SK-N-DZ (cell line): ENCODE results near the gene KLHL3.
A peak's percentile ranks its signal among the peaks of the same experiment; 100 is the strongest.

Experiments
- DNase-seq: peaks from one replicate; pipeline ENCODE4 v3.0.0-alpha.2; 2015; ENCODE audit warnings: low spot score

Gene KLHL3

DNA sequence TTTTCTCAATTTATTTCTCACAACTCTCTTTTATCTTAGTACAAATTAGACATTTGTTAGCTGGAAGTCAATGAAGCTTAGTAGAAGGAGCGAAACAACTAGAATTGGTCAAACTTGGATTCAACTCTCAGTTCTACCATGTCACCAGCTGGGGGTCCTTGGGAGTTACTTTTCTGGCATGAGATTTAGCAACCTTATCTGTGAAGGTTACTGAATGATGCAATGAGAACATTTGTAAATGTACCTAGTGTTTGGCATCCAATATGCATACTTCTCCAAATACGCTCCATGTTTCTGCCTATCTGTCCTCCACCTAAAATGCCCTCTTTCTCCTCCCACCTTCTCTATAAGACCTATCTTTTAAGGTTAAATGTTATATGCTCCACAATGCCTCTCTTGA is 12.0 kb upstream of the KLHL3 start:
- DNase-seq = no peak

DNA sequence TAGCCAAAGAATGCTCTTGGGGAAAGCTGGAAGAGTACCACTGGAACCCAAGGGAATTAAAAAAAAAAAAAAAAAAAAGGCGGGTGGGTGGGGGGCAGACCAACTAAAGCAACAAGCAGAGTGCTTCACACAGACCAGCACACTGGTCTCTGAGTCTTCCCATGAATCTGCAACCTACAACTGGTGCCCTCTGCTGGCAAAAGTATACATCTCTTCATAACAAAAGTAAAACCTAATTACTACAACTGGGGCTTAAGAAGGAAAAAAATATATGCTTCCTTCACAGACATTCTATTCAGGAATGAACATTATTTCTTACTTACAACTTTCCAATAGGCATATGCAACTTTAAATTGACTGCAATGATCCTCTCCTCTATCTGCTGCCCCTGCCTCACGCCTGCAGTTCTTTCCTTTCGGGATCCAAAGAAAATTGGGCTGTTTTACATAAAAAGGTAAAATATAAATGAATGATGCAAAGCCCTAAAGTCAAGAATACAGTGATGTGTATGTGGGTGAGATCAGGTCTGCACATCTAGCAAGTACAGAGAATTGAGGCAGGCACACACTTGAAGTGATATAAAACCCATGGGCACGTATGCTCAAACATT is 7.2 kb upstream of the KLHL3 start:
- DNase-seq = peak; percentile 83

DNA sequence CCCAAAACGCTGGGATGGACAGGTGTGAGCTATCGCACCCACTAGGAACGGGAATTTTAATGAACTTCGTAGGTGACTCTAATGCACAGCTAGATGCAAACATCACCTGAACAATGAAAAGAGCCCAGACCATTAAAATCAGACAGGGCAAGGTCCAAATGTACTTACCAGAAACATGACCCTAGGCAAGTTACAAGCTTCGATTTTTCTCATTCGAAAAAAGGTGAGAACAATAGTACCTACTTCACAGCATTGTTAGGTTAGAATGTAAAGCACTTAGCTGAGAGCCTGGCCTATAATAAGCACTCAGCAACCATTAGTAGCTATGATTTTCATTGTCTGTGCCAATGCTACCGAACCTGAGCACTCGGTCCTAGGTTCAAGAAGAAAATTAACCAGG is 5.8 kb upstream of the KLHL3 start:
- DNase-seq = no peak

DNA sequence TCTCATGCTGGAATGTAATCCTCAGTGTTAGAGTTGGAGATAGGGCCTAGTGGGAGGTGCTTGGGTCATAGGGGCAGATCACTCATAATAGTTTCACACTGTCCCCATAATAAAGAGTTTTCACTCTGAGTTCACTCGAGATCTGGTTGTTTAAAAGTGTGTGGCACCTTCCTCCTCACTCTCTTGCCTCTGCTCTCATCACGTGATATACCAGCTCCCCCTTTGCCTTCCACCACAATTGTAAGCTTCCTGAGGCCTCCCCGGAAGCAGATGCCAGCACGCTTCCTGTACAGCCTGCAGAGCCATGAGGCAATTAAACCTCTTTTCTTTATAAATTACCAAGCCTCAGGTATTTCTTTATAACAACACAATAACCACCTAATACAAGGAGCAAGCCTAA is 3.8 kb upstream of the KLHL3 start:
- no peak for DNase-seq

DNA sequence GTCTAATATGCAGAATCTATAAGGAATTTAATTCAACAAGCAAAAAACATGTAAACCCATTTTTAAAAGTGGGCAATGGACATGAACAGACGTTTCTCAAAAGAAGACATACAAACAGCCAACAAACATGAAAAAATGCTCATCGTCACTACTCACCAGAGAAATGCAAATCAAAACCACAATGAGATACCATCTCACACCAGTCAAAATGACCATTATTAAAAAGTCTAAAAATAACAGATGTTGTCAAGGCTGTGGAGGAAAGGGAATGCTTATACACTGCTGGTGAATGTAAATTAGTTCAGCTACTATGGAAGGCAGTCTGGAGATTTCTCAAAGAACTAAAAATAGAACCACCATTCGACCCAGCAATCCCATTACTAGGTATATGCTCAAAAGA is 3.1 kb upstream of the KLHL3 start:
- no peak for DNase-seq

DNA sequence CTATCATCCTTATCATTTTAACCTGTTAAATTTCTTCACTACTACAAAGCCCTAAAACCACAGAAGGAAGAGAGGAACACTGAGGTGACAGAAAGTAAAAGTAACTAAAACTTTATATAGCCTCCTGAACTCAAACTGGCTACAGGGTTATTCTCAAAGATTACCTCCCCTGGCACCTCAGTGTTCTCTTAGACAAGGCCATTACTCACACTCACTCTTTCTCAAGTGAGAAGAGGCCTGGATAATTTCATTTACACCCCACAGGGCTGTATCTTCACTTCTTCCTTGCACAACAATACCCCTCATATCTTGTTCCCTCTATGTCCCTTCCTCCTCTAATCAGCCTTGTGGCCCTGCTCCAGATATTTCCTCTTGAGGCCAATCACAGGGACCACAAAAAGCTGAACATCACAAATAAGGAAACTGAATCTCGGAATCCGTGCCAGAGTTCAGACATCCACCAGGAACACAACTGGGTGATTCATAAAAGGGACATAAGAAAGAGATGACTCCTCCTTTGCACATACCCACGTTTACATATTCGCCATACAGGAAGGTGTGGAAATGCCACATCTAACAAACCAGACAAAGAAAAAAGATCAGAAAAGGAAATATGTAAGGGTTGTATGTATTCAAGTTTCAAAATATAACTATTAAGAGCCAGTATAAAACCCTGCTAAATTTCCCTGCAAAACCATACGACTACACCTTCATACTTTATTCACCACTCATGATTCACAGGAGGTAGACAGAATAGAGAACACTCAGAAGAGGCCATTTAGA is 1.7 kb upstream of the KLHL3 start:
- DNase-seq = no peak

DNA sequence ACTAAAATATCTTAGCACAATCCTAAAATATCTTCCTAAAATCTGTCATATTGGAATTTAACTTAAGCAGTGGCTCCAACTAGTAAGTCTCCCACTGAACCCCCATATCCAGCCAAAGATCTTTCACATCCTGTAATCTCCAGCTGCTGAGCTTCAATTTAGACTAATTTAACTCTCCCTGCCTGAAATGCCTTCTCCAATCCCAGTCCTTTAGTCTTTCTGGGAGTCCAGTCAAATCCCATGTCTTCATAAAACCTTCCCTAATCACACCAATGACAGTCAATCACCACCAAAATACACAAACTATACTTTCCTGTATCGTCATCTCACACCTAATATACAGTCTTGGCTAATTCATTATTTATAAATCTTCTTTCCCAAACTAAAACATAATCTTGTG is 607 bp upstream of the KLHL3 start:
- DNase-seq = no peak

DNA sequence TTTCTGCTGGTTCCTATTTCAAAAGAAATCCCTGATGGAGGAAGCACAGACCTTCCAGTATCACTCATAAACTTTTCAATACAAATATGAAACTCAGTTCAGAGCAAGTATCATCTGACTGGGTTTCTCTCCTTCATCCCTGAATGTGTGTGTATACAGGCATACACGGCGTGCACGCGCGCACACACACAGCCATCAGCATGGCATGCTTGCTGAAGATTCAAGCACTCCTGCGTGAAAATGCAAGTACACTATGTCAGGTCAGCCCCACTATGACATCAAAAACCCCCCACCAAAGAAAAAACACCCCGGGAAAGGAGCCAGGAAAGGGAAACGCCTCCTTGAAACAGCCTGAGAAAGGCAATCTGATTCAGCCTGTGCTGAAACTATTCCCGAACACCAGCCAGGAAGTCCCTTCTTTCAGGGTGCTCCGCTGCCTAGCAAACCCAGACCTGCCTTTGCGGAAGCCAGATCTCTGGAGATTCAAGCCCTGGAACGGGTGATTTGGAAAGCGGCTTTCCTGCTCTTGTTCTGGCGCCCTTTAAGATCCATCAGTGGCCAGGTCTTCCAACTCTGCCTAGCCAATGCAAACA is 831 bp downstream of the KLHL3 start:
- DNase-seq = peak; percentile 53

DNA sequence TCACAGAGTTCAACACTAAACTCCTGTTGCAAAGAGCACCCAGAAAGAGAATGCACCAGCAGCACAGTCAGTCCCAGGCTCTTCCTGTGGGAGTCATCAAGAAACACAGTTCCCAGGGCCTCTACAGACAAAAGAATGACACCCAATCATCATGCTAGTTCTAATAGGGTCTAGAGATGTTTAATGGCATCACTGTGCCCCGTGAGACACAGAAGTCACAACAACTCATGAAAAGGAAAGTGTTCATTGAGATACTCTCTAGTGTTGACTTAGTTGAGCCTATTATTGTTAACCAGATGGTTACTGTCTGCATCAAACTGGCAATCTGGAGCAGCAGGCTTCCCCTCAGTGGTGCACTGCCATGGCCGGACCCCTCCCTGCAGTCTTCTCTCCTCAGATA is 1.6 kb downstream of the KLHL3 start:
- DNase-seq = no peak

DNA sequence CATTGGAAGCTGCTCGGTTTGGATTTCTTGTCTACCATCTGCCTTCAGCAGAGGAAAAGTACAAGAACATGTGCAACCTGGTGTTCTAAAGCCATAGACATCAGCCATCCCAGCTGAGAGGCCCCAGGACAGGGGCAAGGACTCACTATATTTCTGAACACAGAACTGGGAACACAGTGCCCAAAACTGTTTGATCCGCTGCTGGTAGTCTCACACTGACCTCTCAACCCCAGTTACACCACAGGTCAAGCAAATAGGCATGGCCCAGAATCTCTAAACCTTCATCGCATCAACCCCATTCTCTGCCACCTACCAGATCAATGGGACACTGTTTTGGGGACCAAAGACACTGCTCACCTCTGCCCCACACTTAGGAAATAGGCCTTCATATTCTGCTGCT is 2.0 kb downstream of the KLHL3 start:
- DNase-seq = no peak

DNA sequence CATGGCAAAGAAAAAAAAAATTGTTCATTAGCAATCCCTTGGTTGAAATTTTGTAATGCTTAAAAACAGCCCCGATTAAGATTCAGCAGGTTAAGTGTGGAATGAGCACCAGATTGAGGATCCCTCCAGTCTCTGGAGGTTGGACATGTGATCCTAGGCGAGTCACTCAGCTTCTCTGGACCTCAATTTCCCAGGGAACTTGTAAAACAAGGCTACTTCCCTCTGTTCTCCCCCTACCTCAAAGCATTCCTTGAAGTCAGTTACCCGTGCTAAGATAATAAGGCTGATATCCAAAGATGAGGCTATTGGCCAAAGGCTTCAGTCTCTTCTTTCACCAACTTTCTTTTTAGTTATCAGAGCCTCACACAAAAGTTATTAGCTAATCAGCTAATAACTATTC is 2.9 kb downstream of the KLHL3 start:
- DNase-seq = no peak

DNA sequence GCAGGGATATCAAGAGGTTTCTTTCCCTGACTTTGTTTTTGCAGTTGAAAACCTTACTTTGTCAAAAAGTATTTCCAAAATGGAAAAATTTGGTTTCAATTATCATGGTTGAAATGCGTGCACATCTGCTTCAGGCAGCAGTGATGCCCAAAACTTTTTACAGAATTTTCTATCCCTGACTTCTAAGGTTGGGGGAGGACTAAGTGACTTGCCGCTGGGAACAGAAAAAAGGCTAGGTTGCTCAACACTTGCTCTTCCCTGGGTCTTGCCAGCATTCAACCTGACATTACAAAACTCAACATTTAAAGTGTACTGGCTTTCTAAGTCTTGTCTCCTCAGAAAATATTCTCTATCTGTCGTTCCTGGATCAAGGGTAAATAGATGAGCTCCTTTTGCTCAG is 4.7 kb downstream of the KLHL3 start:
- DNase-seq = no peak

DNA sequence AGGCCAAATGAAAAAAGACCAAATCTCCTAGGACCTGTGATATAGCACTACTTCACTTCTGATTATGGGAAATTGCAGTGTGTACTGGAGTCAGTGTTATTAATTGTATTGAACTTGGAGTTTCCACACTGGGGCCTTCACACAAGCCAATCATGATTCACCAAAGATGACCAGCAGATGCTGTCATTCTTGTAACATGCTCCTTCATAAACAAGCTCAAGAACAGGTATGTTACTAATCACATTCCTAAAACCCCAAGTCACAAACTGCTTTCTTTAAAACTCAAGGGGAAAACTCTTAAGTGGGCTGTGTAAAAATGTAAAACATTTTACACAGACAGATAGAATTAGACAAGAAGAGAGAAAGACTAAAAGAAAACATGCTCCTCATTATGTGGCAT is 5.6 kb downstream of the KLHL3 start:
- DNase-seq = no peak

DNA sequence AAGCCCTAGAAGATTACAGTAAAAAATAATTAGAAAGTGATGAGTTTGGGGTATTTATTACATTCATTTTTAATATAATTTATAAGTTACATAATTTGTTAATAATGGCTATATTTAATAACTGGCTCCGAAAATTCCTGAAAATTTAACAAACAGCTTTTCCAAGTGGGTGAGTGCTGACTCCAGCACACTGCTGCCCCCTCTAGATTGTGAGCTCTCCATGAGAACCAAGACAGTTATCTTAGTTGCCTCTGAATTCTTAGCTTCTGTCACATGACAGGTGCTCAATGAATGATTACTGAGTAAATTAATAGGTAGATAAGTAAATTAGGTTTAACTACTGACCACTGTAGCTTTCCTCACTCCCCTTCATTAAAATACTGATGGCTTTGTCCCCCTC is 7.8 kb downstream of the KLHL3 start:
- DNase-seq = no peak

DNA sequence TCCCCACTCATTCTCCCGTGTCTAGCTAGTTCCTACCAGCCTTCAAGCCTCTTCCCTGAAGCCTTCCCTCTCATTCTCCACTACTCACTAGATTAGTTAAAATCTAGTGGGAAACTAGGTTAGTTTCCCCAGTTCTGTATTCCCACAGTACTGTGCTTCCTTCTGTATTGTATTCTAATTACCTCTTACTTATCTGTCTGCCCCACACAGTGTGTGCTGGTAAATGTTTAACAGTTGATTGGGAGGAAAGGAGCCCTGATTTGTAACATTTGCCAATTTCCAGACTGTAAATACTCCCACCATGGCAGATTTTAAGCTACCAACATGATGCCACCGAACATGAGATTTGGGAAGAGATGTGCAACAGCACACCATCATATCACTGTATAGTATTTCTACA is 8.3 kb downstream of the KLHL3 start:
- no peak for DNase-seq

DNA sequence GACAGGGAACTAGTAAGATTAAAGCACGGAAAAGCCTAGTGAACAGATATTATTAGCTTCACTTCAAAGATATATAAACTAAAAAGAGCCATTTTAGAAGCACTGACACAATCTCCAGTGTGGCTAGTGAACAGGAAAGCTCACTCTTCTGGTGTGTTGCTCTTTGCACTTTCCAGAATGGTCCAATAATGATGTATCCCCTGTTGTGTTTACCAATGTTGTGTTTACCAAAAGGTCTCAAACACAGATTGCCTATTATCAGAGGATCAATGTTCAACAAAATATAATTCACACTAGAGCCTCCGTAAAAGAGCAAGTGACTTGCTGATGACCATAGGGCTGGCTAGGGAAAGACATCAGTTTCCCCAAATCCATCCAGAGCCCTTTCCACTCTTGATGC is 11.6 kb downstream of the KLHL3 start:
- no peak for DNase-seq

DNA sequence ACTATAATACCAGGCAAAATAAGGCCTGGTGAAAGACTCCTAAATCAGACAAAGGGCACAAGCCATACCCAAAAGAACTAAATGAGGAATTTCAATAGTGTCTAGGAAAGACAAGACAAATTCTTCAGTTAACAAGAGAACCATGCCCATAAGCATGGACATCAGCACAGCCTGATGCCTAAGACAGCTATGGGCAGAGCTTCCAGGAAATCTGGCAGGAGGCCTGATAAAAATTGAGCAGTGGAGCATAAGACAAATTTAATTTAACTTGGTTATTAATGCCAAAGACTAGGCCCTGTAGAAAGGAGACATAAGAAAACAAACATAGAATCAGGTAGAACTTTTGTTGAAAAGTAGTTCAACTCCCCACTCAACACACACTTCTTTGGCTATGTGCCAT is 17.3 kb downstream of the KLHL3 start:
- DNase-seq = no peak

DNA sequence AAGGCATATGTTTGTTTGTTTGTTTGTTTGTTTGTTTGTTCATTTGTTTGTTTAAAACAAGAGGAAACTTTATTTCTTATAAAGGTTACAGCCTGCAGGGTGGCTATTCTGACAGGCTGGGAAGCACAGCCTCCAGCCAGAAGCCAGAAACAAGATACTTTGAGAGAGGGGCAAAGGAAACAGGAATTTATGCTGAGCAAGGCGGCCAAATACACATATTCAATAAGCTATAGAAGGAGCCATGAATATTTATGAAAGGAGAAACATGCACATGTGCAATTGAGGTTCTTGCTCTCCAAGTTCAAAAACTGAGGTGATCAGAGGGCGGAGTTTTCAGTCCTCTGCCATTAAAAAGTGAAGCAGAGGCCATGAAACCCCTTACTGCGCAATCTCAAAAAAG is 19.6 kb downstream of the KLHL3 start:
- no peak for DNase-seq

DNA sequence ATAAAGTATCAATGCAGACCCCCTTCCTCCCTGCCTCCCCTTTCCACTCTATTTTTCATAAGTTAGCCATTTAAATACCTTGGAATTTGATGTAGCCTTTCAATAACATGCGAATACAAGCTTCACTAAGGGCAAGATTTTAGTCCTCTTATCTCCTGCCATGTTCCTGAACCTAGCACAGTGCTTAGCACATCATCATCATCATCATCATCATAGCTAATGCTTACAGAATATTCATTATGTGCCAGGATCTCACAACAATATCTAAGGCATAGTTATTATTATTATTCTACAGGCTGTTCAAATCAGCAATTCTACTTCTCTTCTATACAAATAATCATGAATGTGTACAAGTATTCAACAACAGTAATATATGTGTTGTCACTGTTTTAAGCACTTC is 20.4 kb downstream of the KLHL3 start:
- DNase-seq = no peak

DNA sequence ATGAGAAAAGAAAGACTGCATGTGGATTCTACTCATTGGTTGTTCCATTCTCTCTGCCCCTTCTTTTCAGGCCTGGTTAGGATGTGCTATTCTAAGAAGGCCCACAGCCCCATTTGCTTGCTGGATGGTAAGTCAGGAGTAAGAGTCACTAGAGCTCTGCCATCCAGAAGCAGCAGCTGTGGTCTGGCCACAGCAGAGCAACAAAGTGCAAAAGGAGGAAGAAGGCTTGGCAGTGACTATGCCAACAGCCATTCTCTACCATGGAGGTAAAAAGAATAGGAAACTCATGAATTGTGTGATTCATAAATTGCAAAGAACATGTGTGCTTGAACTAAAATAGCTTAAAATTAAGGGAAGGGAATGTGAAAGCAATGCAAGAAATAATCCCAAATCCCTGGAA is 20.9 kb downstream of the KLHL3 start:
- no peak for DNase-seq

DNA sequence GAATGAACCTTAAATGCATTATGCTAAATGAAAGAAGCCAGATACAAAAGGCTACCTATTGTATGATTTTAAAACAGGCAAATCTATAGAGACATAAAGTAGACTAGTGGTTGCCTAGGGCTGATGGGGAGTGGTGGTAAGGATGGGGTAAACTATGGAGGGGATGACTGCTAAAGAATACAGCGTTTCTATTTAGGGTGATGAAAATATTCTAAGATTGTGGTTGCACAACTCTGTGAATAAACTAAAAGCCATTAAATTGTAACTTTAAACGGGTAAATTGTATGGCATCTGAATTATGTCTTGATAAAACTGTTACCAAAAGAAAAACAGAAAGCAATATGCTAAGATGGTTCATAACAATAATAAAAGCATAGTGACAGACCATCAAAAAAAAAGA is 21.4 kb downstream of the KLHL3 start:
- no peak for DNase-seq

DNA sequence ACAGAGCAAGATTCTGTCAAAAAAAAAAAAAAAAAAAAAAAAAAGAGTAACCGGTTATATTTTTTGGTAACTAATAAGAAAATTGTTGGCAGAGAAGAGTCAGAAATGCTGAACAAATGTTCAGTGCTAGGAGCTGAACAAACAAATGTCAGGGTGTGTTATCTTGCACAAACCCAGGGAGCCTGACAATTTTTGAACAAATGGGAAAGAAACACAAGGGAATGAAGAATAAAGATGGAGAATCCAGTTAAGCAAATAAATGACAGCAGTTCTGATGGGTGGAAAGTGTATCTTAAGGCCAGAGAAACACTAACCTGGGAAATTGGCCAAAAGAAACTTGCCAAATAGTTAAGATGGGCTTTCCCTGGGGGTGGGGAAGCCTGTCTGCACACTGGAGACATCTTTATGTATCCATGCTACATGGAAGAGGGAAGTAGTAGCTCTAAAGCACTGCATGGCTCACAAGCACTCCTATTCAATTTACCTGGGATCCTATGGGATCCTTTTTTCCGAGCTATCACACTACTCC is 23.7 kb downstream of the KLHL3 start:
- no peak for DNase-seq

DNA sequence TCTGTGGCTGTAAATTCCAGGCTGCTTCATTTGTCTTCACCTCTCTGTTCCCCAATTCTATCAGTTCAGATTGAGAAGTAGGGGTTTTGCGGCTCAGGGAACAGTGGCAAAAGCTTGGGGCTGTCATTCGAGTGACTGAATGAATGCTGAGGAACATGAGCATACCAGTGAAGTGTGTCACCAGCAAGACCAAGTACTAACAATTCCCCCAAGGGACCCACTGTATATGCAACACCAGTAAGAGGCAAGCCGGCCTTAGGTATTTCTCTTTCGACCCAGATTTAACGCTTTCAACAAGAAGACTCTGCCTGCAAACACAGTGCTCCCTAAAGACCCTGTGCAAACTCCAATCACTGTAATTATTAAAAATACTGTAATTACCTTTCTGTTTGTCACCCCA is 25.8 kb downstream of the KLHL3 start:
- DNase-seq = no peak
